DOHH2 (cell line): Measurements from ENCODE around the gene LIPI.
A peak's percentile ranks its signal among the peaks of the same experiment; 100 is the strongest.

ENCODE experiments used
- H3F3A ChIP-seq: fragments of 200-600 bp; sonication (generic), shearing (Covaris generic); 2 replicates; pipeline ENCODE4 v1.6.0; 2016; ENCODE audit warnings: antibody characterized with exemption, mild to moderate bottlenecking; ENCODE audit not compliant: control insufficient read depth, insufficient read depth
- H3K27ac ChIP-seq: fragments of 200-600 bp; sonication (generic); 2 replicates; pipeline ENCODE4 v1.5.1; 2014; ENCODE audit warnings: low read depth, mild to moderate bottlenecking, low read length, moderate library complexity
- H3K27me3 ChIP-seq: fragments of 200-600 bp; sonication (generic); 2 replicates; pipeline ENCODE4 v1.6.1; 2014; ENCODE audit warnings: mild to moderate bottlenecking, low read length, mixed read lengths; ENCODE audit not compliant: control insufficient read depth
- H3K36me3 ChIP-seq: fragments of 200-600 bp; sonication (generic); 2 replicates; pipeline ENCODE4 v1.6.1; 2014; ENCODE audit warnings: mild to moderate bottlenecking, low read length, moderate library complexity, mixed read lengths; ENCODE audit not compliant: control insufficient read depth
- H3K4me1 ChIP-seq: fragments of 200-600 bp; sonication (generic); 2 replicates; pipeline ENCODE4 v1.6.1; 2014; ENCODE audit warnings: mild to moderate bottlenecking, low read length, mixed read lengths; ENCODE audit not compliant: control insufficient read depth
- H3K4me2 ChIP-seq: fragments of 200-600 bp; sonication (generic); 2 replicates; pipeline ENCODE4 v1.6.0; 2014; ENCODE audit warnings: mild to moderate bottlenecking, low read length, moderate library complexity
- H3K4me3 ChIP-seq: fragments of 200-600 bp; sonication (generic); 2 replicates; pipeline ENCODE4 v1.5.1; 2014; ENCODE audit warnings: mild to moderate bottlenecking, low read length, mixed read lengths
- H3K79me2 ChIP-seq: fragments of 200-600 bp; sonication (generic); 2 replicates; pipeline ENCODE4 v1.6.1; 2014; ENCODE audit warnings: mild to moderate bottlenecking, low read length, mixed read lengths; ENCODE audit not compliant: control insufficient read depth
- H3K9me2 ChIP-seq: fragments of 200-600 bp; sonication (generic); replicated peaks from 2 replicates; pipeline ENCODE4 v1.6.1; 2014; ENCODE audit warnings: mild to moderate bottlenecking, low read length, mixed read lengths; ENCODE audit not compliant: control insufficient read depth
- H3K9me3 ChIP-seq: fragments of 200-600 bp; sonication (generic); 2 replicates; pipeline ENCODE4 v1.6.1; 2014; ENCODE audit warnings: antibody characterized with exemption, low read length, mixed read lengths; ENCODE audit not compliant: control insufficient read depth, insufficient read depth
- H4K20me1 ChIP-seq: fragments of 200-600 bp; sonication (generic); 2 replicates; pipeline ENCODE4 v1.6.0; 2014; ENCODE audit warnings: low read depth, mild to moderate bottlenecking, antibody characterized with exemption, low read length, moderate library complexity; ENCODE audit not compliant: control insufficient read depth, insufficient read depth
- CTCF ChIP-seq: fragments of 200-600 bp; sonication (generic); IDR thresholded peaks from one replicate; pipeline ENCODE4 v1.5.1; 2014; ENCODE audit warnings: antibody characterized with exemption, mild to moderate bottlenecking, low read depth, low read length; ENCODE audit not compliant: poor library complexity, severe bottlenecking
- EZH2phosphoT487 ChIP-seq: fragments of 200-600 bp; sonication (generic); IDR thresholded peaks from 2 replicates; pipeline ENCODE4 v1.6.1; 2017; ENCODE audit warnings: borderline replicate concordance, mild to moderate bottlenecking, antibody characterized with exemption, low read length, moderate library complexity, mixed read lengths

LIPI gene

DNA sequence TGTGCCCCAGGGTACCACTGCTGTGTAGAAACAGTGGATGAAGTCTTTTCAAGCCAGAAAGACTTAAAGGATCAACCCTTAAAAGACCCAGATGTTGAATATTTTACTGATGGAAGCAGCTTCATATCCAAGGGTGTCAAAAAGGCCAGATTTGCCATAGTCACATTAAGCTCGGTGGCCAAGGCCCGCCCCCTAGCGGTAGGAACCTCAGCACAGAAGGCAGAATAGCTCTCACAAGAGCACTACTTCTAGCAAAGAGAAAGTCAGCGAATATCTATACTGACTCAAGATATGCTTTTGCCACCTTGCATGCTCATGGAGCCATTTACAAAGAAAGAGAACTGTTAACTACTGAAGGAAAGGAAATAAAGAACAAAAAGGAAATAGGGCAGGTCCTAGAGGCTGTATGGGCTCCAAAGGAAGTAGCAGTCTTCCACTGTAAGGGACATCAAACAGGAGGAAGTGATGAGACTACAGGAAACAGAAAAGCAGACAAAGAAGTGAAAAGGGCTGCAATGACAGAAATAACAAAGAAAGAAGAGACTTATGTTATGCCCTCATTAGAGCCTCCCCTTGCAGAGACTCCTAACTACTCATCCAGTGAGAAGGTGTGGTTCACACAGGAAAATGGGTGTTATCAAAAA, 90.5 kb downstream of the LIPI start:
- H3K27ac ChIP-seq = peak overlapping the region; percentile 46
- H3K9me3 ChIP-seq = no peaks in the 10 kb centered on the region

DNA sequence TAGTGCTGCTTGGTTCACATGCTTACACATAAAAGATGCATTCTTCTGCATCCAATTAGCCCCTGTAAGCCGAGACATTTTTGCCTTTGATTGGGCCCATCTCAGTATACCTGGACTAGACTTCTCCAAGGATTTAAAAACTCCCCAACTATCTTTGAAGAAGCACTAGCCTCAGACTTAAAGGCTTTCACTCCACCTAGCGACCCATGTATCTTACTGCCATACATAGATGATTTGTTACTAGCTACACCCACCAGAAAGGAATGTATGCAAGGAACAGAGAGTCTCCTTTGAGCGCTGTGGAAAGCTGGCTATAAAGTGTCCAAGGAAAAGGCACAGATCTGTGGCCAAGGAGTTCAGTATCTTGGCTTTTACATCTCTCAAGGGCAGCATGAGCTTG, 91.7 kb downstream of the LIPI start:
- Histone ChIP-seq H3K4me2 (no peak overlapping the region), H3F3A (no peaks in the 10 kb centered on the region), H3K27me3 (no peaks in the 10 kb centered on the region), H3K27ac (no peak overlapping the region), H3K4me3 (no peak overlapping the region), H3K4me1 (peaks cover 29% of the 10 kb centered on the region), H3K9me2 (no peaks in the 10 kb centered on the region), H3K9me3 (no peaks in the 10 kb centered on the region), H4K20me1 (no peaks in the 10 kb centered on the region), H3K36me3 (no peaks in the 10 kb centered on the region), H3K79me2 (no peaks in the 10 kb centered on the region)
- TF ChIP-seq CTCF (no peak), EZH2phosphoT487 (no peak)

More for the DNA sequence above, 90.5 kb downstream of the LIPI start:
- H4K20me1 ChIP-seq = no peaks in the 10 kb centered on the region
- no peaks in the 10 kb centered on the region for H3K79me2 ChIP-seq
- H3K9me2 ChIP-seq = no peaks in the 10 kb centered on the region
- no peak for TF ChIP-seq EZH2phosphoT487
- peak; percentile 95 for TF ChIP-seq CTCF
- H3K36me3 ChIP-seq = no peaks in the 10 kb centered on the region
- H3K4me2 ChIP-seq = peak overlapping the region; percentile 50
- peak overlapping the region; percentile 42 for H3K4me3 ChIP-seq
- H3F3A ChIP-seq = no peaks in the 10 kb centered on the region
- no peaks in the 10 kb centered on the region for H3K27me3 ChIP-seq
- peaks cover 29% of the 10 kb centered on the region for H3K4me1 ChIP-seq

DNA sequence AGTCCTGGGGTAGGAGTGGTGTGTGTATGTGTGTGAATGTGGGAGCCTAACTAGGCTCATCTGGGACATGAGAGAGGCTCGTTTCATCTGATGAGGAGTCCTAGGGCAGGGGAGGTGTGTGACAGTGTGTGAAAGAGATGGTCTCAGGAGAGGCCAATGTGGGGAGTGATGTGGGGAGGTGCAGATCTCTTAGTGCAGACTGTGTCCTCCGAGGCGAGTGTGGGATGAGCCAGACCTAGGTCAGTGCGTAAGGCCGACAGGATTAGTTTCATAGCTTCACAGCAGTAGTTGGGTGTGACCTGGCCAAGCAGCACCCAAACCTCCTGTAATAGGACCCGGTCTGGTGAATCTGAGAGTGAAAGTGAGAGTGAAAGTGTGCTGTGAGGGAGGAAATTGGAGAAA, 94.7 kb downstream of the LIPI start:
- H3K36me3 ChIP-seq = no peaks in the 10 kb centered on the region
- H3K79me2 ChIP-seq = no peaks in the 10 kb centered on the region
- no peak overlapping the region for H3K4me2 ChIP-seq
- no peak overlapping the region for H3K4me3 ChIP-seq
- no peaks in the 10 kb centered on the region for H3K9me3 ChIP-seq
- peaks cover 13% of the 10 kb centered on the region for H3K4me1 ChIP-seq
- TF ChIP-seq CTCF (no peak), EZH2phosphoT487 (no peak)
- H3K9me2 ChIP-seq = no peaks in the 10 kb centered on the region
- no peak overlapping the region for H3K27ac ChIP-seq
- H3K27me3 ChIP-seq = no peaks in the 10 kb centered on the region
- no peaks in the 10 kb centered on the region for H3F3A ChIP-seq
- no peaks in the 10 kb centered on the region for H4K20me1 ChIP-seq
